CD14-positive monocyte (primary cell): Measurements from ENCODE around the gene TBC1D13. TPM values are rescaled to one million over a fixed set of nuclear protein-coding genes. Genes with fewer than 3 reads are reported as not detected.

Experiments
- DNase-seq, 3 donors: peaks; one replicate each; pipeline ENCODE4 v3.0.0-alpha.2; 2011 to 2022
- H2AFZ ChIP-seq: 2 replicates; pipeline ENCODE4 v1.6.0; 2012; ENCODE audit warnings: mild to moderate bottlenecking, low read depth, low read length, inconsistent platforms; ENCODE audit not compliant: insufficient read depth, poor library complexity, severe bottlenecking
- H3K27ac ChIP-seq, 2 donors: 1 replicate in 1 of 2; 2 replicates in 1 of 2; pipeline ENCODE4 v1.5.1; 2012 to 2013; ENCODE audit warnings: low read length in 2 of 2, control low read depth in 1 of 2, inconsistent platforms in 1 of 2, low read depth in 1 of 2, mild to moderate bottlenecking in 1 of 2
- H3K27me3 ChIP-seq, 2 donors: one replicate each; pipeline versions ENCODE4 v1.6.0 to v1.6.1; 2011 to 2013; ENCODE audit warnings: low read length in 2 of 2; ENCODE audit not compliant: control insufficient read depth in 2 of 2, insufficient read depth in 2 of 2
- H3K36me3 ChIP-seq, 2 donors: replicated peaks in 1 of 2; 1 replicate in 1 of 2; 2 replicates in 1 of 2; pipeline versions ENCODE4 v1.5.1 to v1.6.1; 2012 to 2013; ENCODE audit warnings: low read length in 2 of 2, control low read depth in 1 of 2, inconsistent platforms in 1 of 2, mild to moderate bottlenecking in 1 of 2; ENCODE audit not compliant: insufficient read depth in 2 of 2, control insufficient read depth in 1 of 2
- H3K4me1 ChIP-seq, 2 donors: 1 replicate in 1 of 2; 2 replicates in 1 of 2; pipeline versions ENCODE4 v1.5.1 to v1.6.1; 2012 to 2013; ENCODE audit warnings: low read length in 2 of 2, control low read depth in 1 of 2, inconsistent platforms in 1 of 2, mild to moderate bottlenecking in 1 of 2, moderate library complexity in 1 of 2; ENCODE audit not compliant: insufficient read depth in 2 of 2, control insufficient read depth in 1 of 2
- H3K4me2 ChIP-seq: replicated peaks from 2 replicates; pipeline ENCODE3; 2012; ENCODE audit warnings: low read length, moderate library complexity, mild to moderate bottlenecking; ENCODE audit not compliant: poor library complexity, severe bottlenecking; ENCODE audit errors: extremely low read depth
- H3K4me3 ChIP-seq, 3 experiments: fragments of 200-600 bp in 1 of 3; sonication (generic) in 1 of 3; replicated peaks in 1 of 3; 1 replicate in 2 of 3; 2 replicates in 1 of 3; pipeline ENCODE4 v1.5.1; 2011 to 2013; ENCODE audit warnings: low read length in 3 of 3, mild to moderate bottlenecking in 3 of 3, control low read depth in 2 of 3, low read depth in 2 of 3, inconsistent platforms in 1 of 3, moderate library complexity in 1 of 3
- H3K79me2 ChIP-seq: 2 replicates; pipeline ENCODE4 v1.6.0; 2012; ENCODE audit warnings: mild to moderate bottlenecking, control low read depth, inconsistent platforms, low read length, moderate library complexity; ENCODE audit not compliant: insufficient read depth
- H3K9ac ChIP-seq: 2 replicates; pipeline ENCODE4 v1.6.0; 2017; ENCODE audit warnings: low read length, mild to moderate bottlenecking; ENCODE audit not compliant: insufficient read depth, poor library complexity, severe bottlenecking
- H3K9me3 ChIP-seq, 2 donors: replicated peaks in 1 of 2; 1 replicate in 1 of 2; 2 replicates in 1 of 2; pipeline versions ENCODE4 v1.5.1 to v1.6.1; 2012 to 2013; ENCODE audit warnings: low read length in 2 of 2, control low read depth in 1 of 2; ENCODE audit not compliant: control insufficient read depth in 1 of 2, insufficient read depth in 1 of 2
- H4K20me1 ChIP-seq: 2 replicates; pipeline ENCODE4 v1.6.0; 2012; ENCODE audit warnings: mild to moderate bottlenecking, low read length, control low read depth, moderate library complexity; ENCODE audit not compliant: insufficient read depth
- H3K27ac Mint-ChIP-seq, 7 donors: one replicate each; pipeline ENCODE4 v1.8.0; 2020; ENCODE audit warnings: mild to moderate bottlenecking in 7 of 7, mixed read lengths in 7 of 7, moderate library complexity in 6 of 7, inconsistent platforms in 2 of 7
- H3K27me3 Mint-ChIP-seq, 3 donors: one replicate each; pipeline ENCODE4 v1.8.0; 2021 to 2022; ENCODE audit warnings: low read depth in 3 of 3, mild to moderate bottlenecking in 3 of 3, mixed read lengths in 3 of 3, moderate library complexity in 3 of 3, inconsistent platforms in 1 of 3
- H3K36me3 Mint-ChIP-seq, 2 donors: one replicate each; pipeline ENCODE4 v1.8.0; 2020; ENCODE audit warnings: mixed read lengths in 2 of 2, inconsistent platforms in 1 of 2, mild to moderate bottlenecking in 1 of 2
- H3K4me1 Mint-ChIP-seq: one replicate; pipeline ENCODE4 v1.8.0; 2020; ENCODE audit warnings: mild to moderate bottlenecking, mixed read lengths
- H3K4me3 Mint-ChIP-seq, 2 donors: one replicate each; pipeline ENCODE4 v1.8.0; 2020; ENCODE audit warnings: mild to moderate bottlenecking in 2 of 2, mixed read lengths in 2 of 2, moderate library complexity in 1 of 2
- H3K9me3 Mint-ChIP-seq, 7 donors: one replicate each; pipeline ENCODE4 v1.8.0; 2020 to 2022; ENCODE audit warnings: mixed read lengths in 7 of 7, mild to moderate bottlenecking in 6 of 7, moderate library complexity in 6 of 7, inconsistent platforms in 2 of 7
- CTCF ChIP-seq: fragments of 200-600 bp; IDR thresholded peaks from one replicate; pipeline ENCODE4 v1.8.0; 2022; ENCODE audit warnings: antibody characterized with exemption, mild to moderate bottlenecking
- WGBS: methylation state at CpG from one replicate; pipeline ENCODE4 v1.1.5; 2013; ENCODE audit warnings: missing lambda C conversion rate; ENCODE audit not compliant: insufficient coverage; 5-methylcytosine and 5-hydroxymethylcytosine counted together
- intact Hi-C, 2 donors: fragments of 100-400 bp; cut with micrococcal nuclease; formaldehyde crosslinking; loops; one replicate each; pipeline versions ENCODE4 v1.15.0 to v1.15.1; 2023
- polyA plus RNA-seq, 3 donors: library from polyadenylated mRNA; depleted of rRNA in 1 of 3; unstranded in 2 of 3; stranded (reverse) in 1 of 3; fragments of 300-500 nt in 2 of 3; fragments of >200 nt in 1 of 3; fragmentation: Illumina TruSeq in 2 of 3; gene quantifications; 1 replicate in 2 of 3; 2 replicates in 1 of 3; pipeline ENCODE4 v1.2.3, GENCODE V29; 2012 to 2021

Gene TBC1D13
- polyA plus RNA-seq, 3 donors = 9.9 to 16.8 (median 13.8) TPM

- peak in 2 of 3 donors; percentile 15 to 59 for DNase-seq
- H3K4me2 ChIP-seq = no peak overlapping the region
- no peaks in the 10 kb centered on the region for H3K79me2 ChIP-seq
- peak overlapping the region; percentile 59 for H2AFZ ChIP-seq
- no peaks in the 10 kb centered on the region for H3K36me3 Mint-ChIP-seq
- 60% methylated on average over 2 of the region's 7 CpGs for WGBS
- no peak overlapping the region for H3K9ac ChIP-seq
- intact Hi-C loops = no loop called here
- H3K27ac ChIP-seq = peak overlapping the region; percentile 29 to 40
- H3K9me3 Mint-ChIP-seq = peaks cover 0 to 15% (median 6%) of the 10 kb centered on the region in 7 donors
- peak overlapping the region in 1 of 2 donors; percentile 35 for H3K4me3 Mint-ChIP-seq
- H3K27me3 Mint-ChIP-seq = peaks cover 0 to 3% (median 0%) of the 10 kb centered on the region in 3 donors
- no peaks in the 10 kb centered on the region for H4K20me1 ChIP-seq
- peaks cover 20% of the 10 kb centered on the region for H3K4me1 Mint-ChIP-seq
- peaks cover 0 to 11% of the 10 kb centered on the region in 2 donors for H3K9me3 ChIP-seq
- TF ChIP-seq CTCF = no peak
- H3K36me3 ChIP-seq = no peaks in the 10 kb centered on the region
- H3K4me1 ChIP-seq = peaks cover 23 to 24% of the 10 kb centered on the region in 2 donors
- H3K4me3 ChIP-seq = no peak overlapping the region
- peak overlapping the region in 6 of 7 donors; percentile 50 to 79 (median 60) for H3K27ac Mint-ChIP-seq
- no peaks in the 10 kb centered on the region for H3K27me3 ChIP-seq
These were observed 5.6 kb upstream of the TBC1D13 start for GRCh38 chr9:128781187-128782070.

- Histone ChIP-seq H3K9me3 (peaks cover 0 to 9% of the 10 kb centered on the region in 2 donors), H3K79me2 (peaks cover 5% of the 10 kb centered on the region), H3K9ac (no peak overlapping the region), H3K27ac (no peak overlapping the region), H3K4me3 (no peak overlapping the region), H2AFZ (no peak overlapping the region), H3K4me1 (peaks cover 29 to 32% of the 10 kb centered on the region in 2 donors), H3K4me2 (no peak overlapping the region), H4K20me1 (no peaks in the 10 kb centered on the region), H3K27me3 (no peaks in the 10 kb centered on the region), H3K36me3 (no peaks in the 10 kb centered on the region)
- Mint-ChIP-seq H3K27me3 (peaks cover 0 to 3% (median 0%) of the 10 kb centered on the region in 3 donors), H3K9me3 (peaks cover 0 to 9% (median 4%) of the 10 kb centered on the region in 7 donors), H3K27ac (peak overlapping the region in 1 of 7 donors; percentile 61), H3K36me3 (no peaks in the 10 kb centered on the region), H3K4me3 (no peak overlapping the region), H3K4me1 (peaks cover 25% of the 10 kb centered on the region)
- no peak for TF ChIP-seq CTCF
- DNase-seq = no peak
- WGBS = no CpG with 5 or more reads among the region's 1 CpG
- intact Hi-C loops = no loop called here
These were observed 4.4 kb upstream of the TBC1D13 start for GRCh38 chr9:128782669-128783068.
